ENCODE results near the gene AACS.

DNA sequence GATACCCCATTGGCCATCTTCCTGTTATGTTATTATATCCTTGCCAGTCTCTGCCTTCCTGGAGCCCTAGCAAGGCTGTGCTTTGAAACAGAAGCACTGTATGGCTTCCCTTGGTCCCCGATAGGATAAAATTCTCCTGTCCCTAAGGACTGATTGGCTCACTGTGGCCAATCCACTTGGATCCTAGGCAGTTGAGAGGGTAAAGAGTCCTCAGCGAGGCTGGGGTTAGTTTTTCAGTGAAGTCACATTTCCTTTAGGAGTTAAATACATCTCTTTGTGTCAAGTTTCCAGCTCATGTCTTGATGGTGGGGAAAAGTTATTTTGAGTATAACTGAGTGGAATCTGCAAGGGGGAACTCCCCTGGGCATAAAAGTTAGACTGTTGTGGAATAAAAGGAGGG lies 7.3 kb downstream of the AACS start:
- TF ChIP-seq SUZ12 (IDR thresholded peaks at IDR 0.05) (no peak), ELF4 (IDR thresholded peaks at IDR 0.05) (no peak), TARDBP (IDR thresholded peaks at IDR 0.05) (no peak)
